Right renal cortex interstitium (tissue), 3 donors: Measurements from ENCODE around the gene RAPH1. TPM values are rescaled to one million over a fixed set of nuclear protein-coding genes. Genes with fewer than 3 reads are reported as not detected.
"Not testable (repeated sequence)": the region's sequence is repeated elsewhere in the genome, so short reads cannot be mapped to it uniquely, and the experiment has no call there.

ENCODE experiments used
- DNase-seq, 3 donors: peaks; one replicate each; pipeline ENCODE4 v3.0.0-alpha.2; 2013; ENCODE audit warnings: low read depth in 3 of 3, low spot score in 2 of 3
- polyA plus RNA-seq, 3 donors: library from polyadenylated mRNA; unstranded; fragments of 120-200 nt; gene quantifications; one replicate each; pipeline ENCODE4 v1.2.1, GENCODE V29; 2013; ENCODE audit not compliant: insufficient read length in 3 of 3

Gene RAPH1
- polyA plus RNA-seq, 3 donors: 13.4 to 18.9 (median 16.0) TPM

DNA sequence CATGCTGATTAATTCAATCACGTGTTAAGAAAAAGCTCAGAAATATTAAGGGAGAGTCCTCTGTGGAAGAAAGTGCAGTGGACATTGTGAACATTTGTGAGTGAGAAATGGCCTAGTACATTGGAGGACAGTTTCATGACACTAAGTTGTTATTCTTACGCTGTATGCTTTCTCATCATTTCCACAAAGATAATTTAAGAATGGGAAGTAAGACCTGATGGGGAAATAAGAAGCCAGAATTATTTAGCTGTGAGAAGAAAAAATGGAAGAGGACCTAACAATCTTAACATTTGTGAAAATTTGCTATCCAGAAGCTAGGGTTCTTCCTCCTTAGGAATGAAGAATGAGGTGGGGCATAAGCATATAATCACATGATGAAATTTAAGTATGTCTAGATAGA, 15.2 kb upstream of the RAPH1 start:
- DNase-seq: no peak

DNA sequence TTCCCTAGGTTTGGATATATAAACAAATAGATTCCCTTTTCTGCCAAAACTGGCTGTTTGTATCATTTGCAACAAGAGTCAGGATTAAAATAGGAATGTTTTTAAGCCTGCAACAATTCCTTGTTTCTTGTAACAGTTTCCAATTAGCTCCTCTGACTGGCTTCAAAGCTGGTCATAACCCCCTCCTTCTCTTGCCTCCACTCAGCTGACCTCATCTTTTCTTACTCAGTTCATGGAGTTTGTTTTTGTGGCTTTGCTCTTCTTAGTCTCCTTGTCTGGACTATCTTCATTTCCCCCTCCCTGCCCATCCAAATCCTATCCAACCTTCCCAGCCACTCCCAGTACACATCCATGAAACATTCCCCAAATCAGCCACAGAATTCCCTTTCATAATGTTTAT, 14.3 kb upstream of the RAPH1 start:
- DNase-seq: no peak

DNA sequence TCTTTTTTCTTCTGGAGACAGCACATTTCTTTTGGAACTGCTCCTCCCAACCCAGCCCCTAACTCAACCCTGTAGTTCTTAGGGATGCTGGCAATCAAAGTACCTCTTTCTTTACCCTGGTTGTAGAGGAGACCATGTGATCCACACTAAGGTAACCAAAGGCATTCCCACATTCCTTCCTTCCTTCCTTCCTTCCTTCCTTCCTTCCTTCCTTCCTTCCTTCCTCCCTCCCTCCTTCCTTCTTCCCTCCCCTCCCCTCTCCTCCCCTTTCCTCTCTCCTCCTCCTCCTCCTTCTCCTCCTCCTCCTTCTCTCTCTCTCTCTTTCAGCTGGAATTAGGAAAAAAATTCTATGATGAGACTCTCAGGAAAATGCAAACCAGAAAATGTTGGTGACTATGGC, 13.8 kb upstream of the RAPH1 start:
- DNase-seq: no peak

DNA sequence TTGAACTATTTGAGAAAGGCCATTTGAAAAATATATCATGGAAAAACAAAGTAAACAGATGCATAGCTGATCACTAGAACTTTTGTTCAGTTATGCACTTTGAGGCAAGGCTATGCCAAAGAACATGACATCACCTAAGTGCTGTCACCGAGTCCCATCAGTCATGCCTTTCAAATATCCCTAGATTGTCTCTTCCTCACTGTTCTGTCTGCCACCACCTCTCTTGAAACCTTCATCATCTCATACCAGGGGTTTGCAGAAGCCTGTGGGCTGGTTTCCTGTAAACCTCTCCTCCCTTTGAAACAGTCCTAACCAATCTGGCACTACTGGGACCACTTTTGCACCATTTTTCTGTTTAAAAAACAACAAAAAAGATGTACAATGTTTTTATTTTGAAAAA, 12.3 kb upstream of the RAPH1 start:
- no peak for DNase-seq

DNA sequence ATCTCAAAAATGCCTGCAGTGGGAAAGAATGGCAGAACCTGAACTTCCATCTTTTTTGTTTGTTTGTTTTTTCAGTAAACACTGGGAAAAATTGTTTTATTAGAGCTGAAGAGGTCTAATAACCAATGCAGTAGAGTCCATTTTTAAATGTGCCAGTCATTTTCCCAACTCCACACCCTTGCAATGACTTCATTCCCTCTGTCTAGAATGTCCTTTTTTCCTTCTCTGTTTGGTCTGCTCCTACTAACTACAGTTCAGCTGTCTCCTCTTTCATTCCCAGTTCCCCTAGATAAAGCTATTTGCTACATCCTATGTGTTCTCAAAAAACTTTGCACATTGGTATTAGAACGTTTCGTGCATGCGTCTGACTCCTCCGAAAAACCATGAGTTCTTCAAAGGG, 9.3 kb upstream of the RAPH1 start:
- DNase-seq: no peak

DNA sequence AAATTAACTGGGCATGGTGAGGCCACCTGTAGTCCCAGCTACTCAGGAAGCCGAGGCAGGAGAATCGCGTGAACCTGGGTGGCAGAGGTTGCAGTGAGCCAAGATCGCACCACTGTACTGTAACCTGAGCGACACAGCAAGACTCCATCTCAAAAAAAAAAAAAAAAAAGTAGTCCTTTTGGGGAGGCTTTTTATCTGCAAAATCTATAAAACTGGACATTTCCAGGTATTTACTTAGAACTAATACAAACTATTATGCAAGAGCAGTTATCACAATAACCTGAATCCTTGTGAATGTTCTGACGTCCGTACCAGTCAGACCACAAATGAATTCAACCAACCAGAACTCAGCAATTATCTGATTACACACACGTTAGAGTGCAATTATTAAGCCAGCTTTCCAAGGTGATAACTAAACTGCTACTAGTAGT, 8.8 kb upstream of the RAPH1 start:
- no peak for DNase-seq

DNA sequence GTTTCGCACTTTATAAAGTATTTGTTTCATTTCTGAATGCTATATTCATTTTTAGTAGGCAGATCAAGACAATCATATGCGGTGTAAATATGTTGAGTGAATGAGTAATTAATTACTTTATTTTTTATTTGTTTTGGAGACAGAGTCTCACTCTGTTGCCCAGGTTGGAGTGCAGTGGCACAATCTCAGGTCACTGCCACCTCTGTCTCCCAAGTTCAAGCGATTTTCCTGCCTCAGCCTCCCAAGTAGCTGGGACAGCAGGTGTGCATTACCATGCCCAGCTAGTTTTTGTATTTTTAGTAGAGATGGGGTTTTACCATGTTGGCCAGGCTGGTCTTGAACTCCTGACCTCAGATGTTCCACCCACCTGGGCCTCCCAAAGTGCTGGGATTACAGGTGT, 5.5 kb upstream of the RAPH1 start:
- not testable (repeated sequence) for DNase-seq

DNA sequence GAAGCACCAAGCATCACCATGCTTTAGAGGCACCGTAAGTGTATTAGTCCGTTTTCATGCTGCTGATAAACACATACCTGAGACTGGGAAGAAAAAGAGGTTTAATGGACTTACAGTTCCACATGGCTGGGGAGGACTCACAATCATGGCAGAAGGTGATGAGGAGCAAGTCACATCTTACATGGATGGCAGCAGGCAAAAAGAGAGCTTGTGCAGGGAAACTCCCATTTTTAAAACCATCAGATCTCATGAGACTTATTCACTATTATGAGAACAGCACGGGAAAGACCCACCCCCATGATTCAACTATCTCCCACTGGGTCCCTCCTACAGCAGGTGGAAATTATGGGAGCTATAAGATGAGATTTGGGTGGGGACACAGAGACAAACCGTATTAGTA, 3.1 kb upstream of the RAPH1 start:
- DNase-seq: not testable (repeated sequence)

DNA sequence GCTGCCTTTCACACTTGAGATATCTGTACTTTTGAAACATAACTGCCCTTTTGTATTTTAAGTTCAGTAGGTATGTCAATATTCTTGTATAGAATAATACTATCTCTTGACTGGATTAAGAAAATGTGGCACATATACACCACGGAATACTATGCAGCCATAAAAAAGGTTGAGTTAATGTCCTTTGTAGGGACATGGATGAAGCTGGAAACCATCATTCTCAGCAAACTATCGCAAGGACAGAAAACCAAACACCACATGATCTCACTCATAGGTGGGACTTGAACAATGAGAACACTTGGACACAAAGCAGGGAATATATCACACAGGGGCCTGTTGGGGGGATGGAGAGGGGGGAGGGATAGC, 1.5 kb upstream of the RAPH1 start:
- DNase-seq: not testable (repeated sequence)

DNA sequence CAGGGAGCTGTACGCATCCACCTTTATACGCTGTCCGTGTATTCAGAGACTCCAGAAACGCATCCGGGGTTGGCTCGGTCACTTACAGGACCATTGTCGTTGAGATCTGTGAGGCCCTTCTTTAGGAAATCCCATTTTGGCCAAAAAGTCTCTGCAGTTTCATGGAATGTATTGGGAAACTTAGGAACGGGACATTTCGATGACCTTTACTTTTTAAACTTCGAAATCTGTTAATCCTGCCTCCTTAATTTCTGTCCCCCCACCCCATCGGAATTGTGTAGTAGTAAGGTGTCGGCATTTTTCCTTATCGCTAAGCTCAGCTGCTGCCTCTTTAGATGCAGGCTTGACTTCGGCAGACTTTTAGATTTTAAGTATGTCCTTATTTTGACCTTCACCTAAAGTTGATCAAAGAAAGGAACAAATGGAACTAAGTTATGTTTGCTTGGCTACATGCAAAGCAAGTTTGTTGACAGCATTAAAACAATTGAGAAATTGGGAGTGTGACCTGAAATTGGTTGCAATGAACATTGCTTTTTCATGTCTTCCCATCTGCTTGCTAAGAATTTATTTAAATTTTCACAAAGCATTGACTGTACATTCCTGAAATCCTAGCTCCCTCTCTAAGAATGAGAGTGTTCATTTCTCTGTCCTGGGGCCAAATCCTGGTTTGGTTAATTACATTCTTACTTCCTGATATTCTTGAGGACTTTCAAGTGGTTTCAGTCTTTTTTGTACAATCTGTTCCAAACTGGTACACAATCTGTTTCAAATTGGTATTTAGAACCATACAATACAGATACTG, 884 bp upstream of the RAPH1 start:
- no peak for DNase-seq

DNA sequence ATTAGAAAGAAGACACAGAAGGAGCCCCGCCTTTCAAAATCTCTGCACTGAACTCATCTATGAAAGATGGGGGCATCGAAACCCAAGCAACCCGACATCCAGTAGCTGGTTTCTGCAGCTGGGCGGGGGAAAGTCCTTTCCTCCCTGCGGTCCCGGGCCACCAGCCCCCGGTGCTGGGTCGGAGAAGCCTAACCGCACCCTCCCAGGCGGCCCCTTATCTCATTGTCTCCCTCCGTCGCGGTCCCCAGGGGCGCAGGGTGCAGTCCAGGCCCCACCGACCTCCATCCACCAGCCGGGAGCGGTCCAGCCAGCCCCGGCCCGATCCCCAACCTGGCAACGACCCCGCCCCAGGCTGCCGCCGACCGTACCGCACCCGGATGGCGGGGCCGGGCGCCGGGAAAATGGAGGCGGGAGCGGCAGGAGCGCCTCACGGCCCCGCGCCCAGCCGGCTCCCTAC, 452 bp downstream of the RAPH1 start:
- DNase-seq: peak in 2 of 3 donors; percentile 13 to 30

DNA sequence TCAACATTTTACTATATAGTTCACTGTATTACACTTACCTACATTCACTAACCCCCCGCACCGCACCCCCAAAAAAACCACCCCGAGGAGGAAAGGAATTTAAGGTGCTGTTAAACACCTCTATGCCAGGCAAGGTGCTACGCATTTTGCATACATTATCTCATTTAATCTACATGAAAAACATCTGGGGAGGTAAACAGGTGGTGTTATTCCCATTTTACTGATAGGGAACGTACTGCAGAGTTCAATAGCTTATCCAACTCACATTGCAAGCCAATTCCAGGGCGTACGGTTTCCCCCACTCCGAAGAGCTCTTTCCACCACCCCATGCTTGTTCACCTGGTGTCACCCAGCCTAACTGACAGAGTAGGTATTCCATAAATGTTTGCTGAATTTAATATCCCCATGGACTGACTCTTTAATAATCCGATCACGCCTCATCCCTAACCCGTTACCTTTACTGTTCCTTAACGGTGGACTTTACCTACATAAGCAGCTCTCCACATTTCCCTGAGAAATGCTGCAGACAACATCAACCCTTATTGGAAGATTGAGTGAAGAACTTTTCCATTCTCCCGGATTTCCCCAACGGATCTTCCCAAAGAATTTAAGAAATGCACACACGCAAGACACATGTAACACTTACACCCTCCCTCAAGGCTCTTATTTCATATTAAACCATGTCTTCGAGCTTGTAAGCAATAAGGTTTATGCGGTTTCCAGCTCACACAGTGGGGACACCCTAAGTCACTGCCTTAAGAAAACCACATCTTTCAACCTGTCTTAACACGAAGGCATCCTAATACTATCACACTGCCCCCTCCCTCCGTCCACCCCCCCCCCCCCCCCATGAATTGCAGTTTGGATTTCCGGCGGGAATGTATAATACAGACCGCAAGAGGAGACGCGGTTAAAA, 1.2 kb downstream of the RAPH1 start:
- DNase-seq: no peak

DNA sequence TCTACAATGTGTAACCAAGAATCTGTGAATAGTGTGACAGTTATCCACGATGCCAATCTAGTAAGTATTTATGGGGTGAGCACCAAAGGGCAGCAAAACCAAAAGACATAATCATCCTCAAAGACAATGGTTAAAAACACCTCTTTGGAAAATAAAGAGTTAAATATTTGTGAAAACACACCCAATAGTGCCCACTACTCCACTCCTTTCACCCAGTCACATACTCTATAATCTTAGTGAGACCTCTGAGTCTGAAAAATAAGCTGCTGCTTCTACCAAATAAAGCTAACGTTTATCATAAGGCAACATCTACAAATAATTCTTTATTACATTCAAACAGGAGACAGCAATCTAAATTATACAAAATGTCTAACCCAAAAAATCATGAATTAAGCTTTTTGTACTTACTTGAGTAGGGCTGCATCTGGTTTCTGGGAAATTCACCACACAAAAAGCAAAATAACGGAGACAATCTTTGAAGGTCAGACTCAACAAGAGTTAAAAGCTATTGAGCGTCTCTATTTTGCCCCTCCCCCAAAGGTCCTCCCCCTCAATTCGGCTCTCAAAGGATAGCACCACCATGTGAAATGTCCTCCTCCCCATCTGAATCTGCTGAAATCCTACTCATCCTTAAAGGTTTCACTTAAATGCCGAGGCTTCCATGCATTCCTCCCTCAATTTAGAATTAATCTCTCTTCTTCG, 2.0 kb downstream of the RAPH1 start:
- peak in 1 of 3 donors; percentile 21 for DNase-seq

DNA sequence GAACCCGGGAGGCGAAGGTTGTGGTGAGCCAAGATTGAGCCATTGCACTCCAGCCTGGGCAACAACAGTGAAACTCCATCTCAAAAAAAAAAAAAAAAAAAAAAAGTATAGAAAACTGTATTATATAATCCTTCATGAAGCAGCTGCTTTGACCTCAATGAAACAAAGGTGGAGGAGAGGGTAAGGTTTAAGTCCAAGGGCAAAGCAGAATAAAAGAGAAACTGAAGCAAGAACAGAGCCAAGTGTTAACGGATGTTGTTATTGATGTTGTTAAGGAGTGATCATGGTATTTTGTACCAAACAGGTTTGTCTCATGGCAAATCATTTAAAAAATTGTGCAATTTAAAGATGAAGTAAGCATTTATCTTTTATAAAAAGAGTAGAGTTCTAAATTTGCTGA, 7.4 kb downstream of the RAPH1 start:
- no peak for DNase-seq

DNA sequence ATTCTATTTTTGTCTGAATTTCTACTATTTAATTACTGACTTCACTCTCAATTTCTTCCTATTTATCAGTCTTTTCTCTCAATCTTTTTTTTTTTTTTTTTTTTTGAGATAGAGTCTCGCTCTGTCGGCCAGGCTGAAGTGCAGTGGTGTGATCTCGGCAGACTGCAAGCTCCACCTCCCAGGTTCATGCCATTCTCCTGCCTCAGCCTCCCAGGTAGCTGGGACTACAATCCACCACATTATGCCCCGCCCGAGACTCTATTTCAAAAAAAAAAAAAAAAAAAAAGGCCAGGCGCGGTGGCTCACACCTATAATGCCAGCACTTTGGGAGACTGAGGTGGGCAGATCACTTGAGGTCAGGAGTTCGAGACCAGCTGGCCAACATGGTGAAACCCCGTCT, 21.8 kb downstream of the RAPH1 start:
- not testable (repeated sequence) for DNase-seq

DNA sequence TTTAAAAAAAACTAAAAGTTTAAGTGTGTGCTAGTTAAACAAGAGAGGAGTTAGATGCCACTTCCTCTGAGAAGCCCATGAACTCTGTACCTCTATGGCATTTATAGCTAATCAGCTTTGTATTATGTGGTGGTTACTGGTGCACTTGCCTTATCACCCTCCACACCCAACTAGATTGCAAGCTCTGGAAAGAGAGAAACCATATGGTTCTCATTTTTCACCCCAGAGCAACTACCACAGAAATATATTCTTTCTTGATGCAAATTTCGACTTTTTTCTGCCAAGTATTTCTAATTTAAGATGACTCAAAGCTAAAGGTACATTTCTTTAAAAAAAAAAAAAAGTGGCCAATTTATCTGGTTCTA, 24.2 kb downstream of the RAPH1 start:
- DNase-seq: no peak

DNA sequence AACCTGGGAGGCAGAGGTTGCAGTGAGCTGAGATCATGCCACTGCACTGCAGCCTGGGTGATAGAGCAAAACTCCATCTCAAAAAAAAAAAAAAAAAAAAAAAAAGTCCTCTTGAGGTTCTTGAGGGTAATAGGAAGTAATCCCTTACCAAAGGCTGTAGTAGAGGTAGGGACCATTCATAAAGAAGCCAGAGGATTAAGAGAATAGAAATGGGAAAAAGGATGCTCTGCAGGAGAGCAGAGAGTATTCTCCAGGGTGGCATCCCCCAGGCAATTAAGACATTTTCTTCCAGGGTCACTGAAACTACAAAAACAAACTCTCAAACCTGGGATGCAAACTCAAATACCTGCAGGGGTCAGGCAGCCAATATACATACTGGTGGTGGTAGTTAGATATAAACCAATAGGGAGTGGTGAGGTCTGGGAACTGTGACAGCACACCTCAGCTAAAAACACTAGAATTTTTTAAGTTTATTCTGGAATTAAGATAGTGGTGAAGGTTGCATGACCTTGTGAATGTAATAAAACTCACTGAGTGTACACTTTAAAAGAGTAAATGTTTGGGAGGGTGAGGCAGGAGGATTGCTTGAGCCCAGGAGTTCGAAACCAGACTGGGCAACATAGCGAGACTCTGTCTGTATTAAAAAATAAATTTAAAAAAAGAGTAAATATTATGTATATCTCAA, 24.7 kb downstream of the RAPH1 start:
- DNase-seq: no peak

DNA sequence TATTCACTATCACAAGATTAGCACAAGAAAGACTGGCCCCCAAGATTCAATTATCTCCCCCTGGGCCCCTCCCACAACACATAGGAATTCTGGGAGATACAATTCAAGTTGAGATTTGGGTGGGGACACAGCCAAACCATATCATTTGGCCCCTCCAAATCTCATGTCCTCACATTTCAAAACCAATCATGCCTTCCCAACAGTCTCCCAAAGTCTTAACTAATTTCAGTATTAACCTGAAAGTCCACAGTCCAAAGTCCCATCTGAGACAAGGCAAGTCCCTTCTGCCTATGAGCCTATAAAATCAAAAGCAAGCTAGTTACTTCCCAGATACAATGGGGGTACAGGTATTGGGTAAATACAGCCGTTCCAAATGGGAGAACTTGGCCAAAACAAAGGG, 31.6 kb downstream of the RAPH1 start:
- DNase-seq: not testable (repeated sequence)

DNA sequence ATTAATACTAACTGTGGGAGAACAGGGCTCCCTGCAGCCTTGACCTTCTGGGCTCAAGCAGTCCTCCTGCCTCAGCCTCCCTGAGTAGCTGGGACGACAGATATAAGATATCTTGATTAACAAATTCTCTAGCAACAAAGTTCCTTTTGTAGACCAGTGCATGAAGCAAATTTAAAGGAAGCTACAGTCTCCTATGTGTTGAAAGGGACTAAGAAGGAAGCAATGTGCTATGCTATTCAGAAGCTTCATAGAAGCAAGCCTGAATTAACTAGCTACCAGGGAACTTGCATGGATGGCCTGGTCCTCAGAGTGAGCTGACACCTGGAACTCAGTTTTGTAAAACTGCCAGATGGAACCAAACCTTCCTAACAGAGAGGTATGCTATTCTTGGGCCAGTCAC, 33.2 kb downstream of the RAPH1 start:
- no peak for DNase-seq

DNA sequence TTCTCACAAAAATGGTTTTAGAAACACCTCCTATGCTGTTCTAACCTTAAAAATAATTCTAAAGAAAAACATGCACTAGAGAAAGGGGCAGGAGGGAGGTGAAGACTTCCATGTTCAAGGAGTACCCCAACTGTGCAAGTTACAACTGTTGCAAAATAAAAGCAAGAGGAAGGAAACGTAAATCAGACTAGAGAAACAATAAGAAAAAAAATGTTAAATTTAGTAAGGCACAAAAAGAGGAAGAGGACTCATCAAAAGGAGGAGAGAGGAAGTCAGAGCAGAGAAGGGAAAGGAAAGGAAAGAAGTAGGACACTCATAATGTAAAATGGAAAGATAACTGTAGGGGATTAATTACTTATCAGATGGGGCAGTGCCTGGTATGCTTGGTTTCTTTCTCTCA, 34.1 kb downstream of the RAPH1 start:
- DNase-seq: no peak

DNA sequence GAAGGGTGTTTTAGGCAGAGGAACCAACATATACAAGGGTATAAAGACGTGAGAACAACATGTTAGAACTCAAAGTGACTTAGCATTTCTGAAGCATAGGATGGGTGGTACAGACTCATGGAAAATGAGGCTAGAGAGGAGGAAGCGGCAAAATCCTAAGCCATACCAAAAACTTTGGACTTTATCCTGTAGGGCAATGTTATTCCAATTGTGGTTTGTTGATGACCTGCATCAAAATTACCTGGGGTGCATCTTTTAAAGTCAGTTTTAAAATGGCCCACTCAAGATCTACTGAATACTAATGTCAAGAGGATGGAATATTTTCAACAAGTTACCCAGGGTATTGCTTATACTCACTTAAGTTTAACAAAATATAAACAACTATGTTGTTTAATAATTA, 34.8 kb downstream of the RAPH1 start:
- DNase-seq: no peak
